Esophagus muscularis mucosa (tissue), 3 donors: Measurements from ENCODE around the gene PDSS1.
"Not testable (repeated sequence)": the region's sequence is repeated elsewhere in the genome, so short reads cannot be mapped to it uniquely, and the experiment has no call there.

ENCODE experiments used
- POLR2A ChIP-seq: fragments of 450-650 bp; IDR thresholded peaks from one replicate; pipeline ENCODE4 v1.6.1; 2017; ENCODE audit warnings: antibody characterized with exemption, moderate library complexity, mild to moderate bottlenecking, low read depth
- POLR2AphosphoS5 ChIP-seq, 2 donors: sonication (generic); formaldehyde crosslinking; IDR thresholded peaks; one replicate each; pipeline ENCODE4 v1.6.1; 2017; ENCODE audit warnings: antibody characterized with exemption in 2 of 2
- TF ChIP-seq, protein P1 (sequence below), 3 experiments: fragments of 200-600 bp in 2 of 3; fragments of 450-650 bp in 1 of 3; sonication (generic) in 2 of 3; IDR thresholded peaks; one replicate each; pipeline ENCODE4 v1.5.1; 2017 to 2019; ENCODE audit warnings: antibody characterized with exemption in 3 of 3, mild to moderate bottlenecking in 2 of 3, moderate library complexity in 1 of 3

- TF ChIP-seq POLR2A; POLR2AphosphoS5 (IDR thresholded peaks at IDR 0.05): not testable (repeated sequence)
- TF ChIP-seq, protein P1, sequence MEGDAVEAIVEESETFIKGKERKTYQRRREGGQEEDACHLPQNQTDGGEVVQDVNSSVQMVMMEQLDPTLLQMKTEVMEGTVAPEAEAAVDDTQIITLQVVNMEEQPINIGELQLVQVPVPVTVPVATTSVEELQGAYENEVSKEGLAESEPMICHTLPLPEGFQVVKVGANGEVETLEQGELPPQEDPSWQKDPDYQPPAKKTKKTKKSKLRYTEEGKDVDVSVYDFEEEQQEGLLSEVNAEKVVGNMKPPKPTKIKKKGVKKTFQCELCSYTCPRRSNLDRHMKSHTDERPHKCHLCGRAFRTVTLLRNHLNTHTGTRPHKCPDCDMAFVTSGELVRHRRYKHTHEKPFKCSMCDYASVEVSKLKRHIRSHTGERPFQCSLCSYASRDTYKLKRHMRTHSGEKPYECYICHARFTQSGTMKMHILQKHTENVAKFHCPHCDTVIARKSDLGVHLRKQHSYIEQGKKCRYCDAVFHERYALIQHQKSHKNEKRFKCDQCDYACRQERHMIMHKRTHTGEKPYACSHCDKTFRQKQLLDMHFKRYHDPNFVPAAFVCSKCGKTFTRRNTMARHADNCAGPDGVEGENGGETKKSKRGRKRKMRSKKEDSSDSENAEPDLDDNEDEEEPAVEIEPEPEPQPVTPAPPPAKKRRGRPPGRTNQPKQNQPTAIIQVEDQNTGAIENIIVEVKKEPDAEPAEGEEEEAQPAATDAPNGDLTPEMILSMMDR (IDR thresholded peaks at IDR 0.05): peak; percentile 14 to 63 (median 44)
Measured at GRCh38 chr10:26684667-26685264, 12.7 kb upstream of the PDSS1 start.
